ENCODE results near the gene PHF20. TPM values are rescaled to one million over a fixed set of nuclear protein-coding genes. Genes with fewer than 3 reads are reported as not detected.

The PHF20 gene
- total RNA-seq, 1 donor from 2014 or later, result 76.1 TPM

GRCh38 chr20:35979544-35979943 is 207.7 kb downstream of the PHF20 start:
- H3K4me3 Mint-ChIP-seq (ENCODE audit: unreplicated experiment), result no peak overlapping the region
- H3K4me1 Mint-ChIP-seq (ENCODE audit: low read depth, unreplicated experiment), result peaks cover 19% of the 10 kb centered on the region
- no peaks in the 10 kb centered on the region for H3K36me3 Mint-ChIP-seq (ENCODE audit: unreplicated experiment)
- H3K27me3 Mint-ChIP-seq (ENCODE audit: unreplicated experiment), result peaks cover 6% of the 10 kb centered on the region
- no peak overlapping the region for H3K27ac Mint-ChIP-seq (ENCODE audit: unreplicated experiment)
- DNase-seq, result no peak
- H3K9me3 Mint-ChIP-seq (ENCODE audit: unreplicated experiment), result peaks cover 1% of the 10 kb centered on the region
- TF ChIP-seq CTCF (IDR thresholded peaks at IDR 0.05; ENCODE audit: partially characterized antibody, unreplicated experiment), result no peak

- Mint-ChIP-seq H3K27ac (ENCODE audit: unreplicated experiment) (no peak overlapping the region), H3K4me1 (ENCODE audit: low read depth, unreplicated experiment) (peaks cover 15% of the 10 kb centered on the region), H3K36me3 (ENCODE audit: unreplicated experiment) (no peaks in the 10 kb centered on the region), H3K4me3 (ENCODE audit: unreplicated experiment) (peak overlapping the region; percentile 1), H3K27me3 (ENCODE audit: unreplicated experiment) (peaks cover 6% of the 10 kb centered on the region), H3K9me3 (ENCODE audit: unreplicated experiment) (peaks cover 4% of the 10 kb centered on the region)
- no peak for DNase-seq
- no peak for TF ChIP-seq CTCF (IDR thresholded peaks at IDR 0.05; ENCODE audit: partially characterized antibody, unreplicated experiment)
Measured at GRCh38 chr20:35981969-35982368, 210.2 kb downstream of the PHF20 start.

- no peak for DNase-seq
- Mint-ChIP-seq H3K9me3 (ENCODE audit: unreplicated experiment) (peaks cover 4% of the 10 kb centered on the region), H3K27ac (ENCODE audit: unreplicated experiment) (no peak overlapping the region), H3K27me3 (ENCODE audit: unreplicated experiment) (peaks cover 3% of the 10 kb centered on the region), H3K4me3 (ENCODE audit: unreplicated experiment) (no peak overlapping the region), H3K4me1 (ENCODE audit: low read depth, unreplicated experiment) (peaks cover 11% of the 10 kb centered on the region), H3K36me3 (ENCODE audit: unreplicated experiment) (no peaks in the 10 kb centered on the region)
- TF ChIP-seq CTCF (IDR thresholded peaks at IDR 0.05; ENCODE audit: partially characterized antibody, unreplicated experiment), result no peak
Measured at GRCh38 chr20:35984382-35984781, 212.6 kb downstream of the PHF20 start.

GRCh38 chr20:35985806-35986205 is 214.0 kb downstream of the PHF20 start:
- Mint-ChIP-seq H3K36me3 (ENCODE audit: unreplicated experiment) (no peaks in the 10 kb centered on the region), H3K27ac (ENCODE audit: unreplicated experiment) (no peak overlapping the region), H3K4me1 (ENCODE audit: low read depth, unreplicated experiment) (peaks cover 3% of the 10 kb centered on the region), H3K9me3 (ENCODE audit: unreplicated experiment) (peaks cover 4% of the 10 kb centered on the region), H3K4me3 (ENCODE audit: unreplicated experiment) (no peak overlapping the region), H3K27me3 (ENCODE audit: unreplicated experiment) (peaks cover 5% of the 10 kb centered on the region)
- no peak for DNase-seq
- no peak for TF ChIP-seq CTCF (IDR thresholded peaks at IDR 0.05; ENCODE audit: partially characterized antibody, unreplicated experiment)

GRCh38 chr20:35988910-35989463 is 217.2 kb downstream of the PHF20 start:
- DNase-seq, result no peak
- H3K9me3 Mint-ChIP-seq (ENCODE audit: unreplicated experiment), result peaks cover 4% of the 10 kb centered on the region
- peaks cover 3% of the 10 kb centered on the region for H3K4me1 Mint-ChIP-seq (ENCODE audit: low read depth, unreplicated experiment)
- H3K27me3 Mint-ChIP-seq (ENCODE audit: unreplicated experiment), result peaks cover 2% of the 10 kb centered on the region
- TF ChIP-seq CTCF (IDR thresholded peaks at IDR 0.05; ENCODE audit: partially characterized antibody, unreplicated experiment), result no peak
- H3K27ac Mint-ChIP-seq (ENCODE audit: unreplicated experiment), result no peak overlapping the region
- H3K36me3 Mint-ChIP-seq (ENCODE audit: unreplicated experiment), result no peaks in the 10 kb centered on the region
- H3K4me3 Mint-ChIP-seq (ENCODE audit: unreplicated experiment), result no peak overlapping the region
